Naive thymus-derived CD8-positive, alpha-beta T cell (primary cell): Measurements from ENCODE around the gene TIMM8A. TPM values are rescaled to one million over a fixed set of nuclear protein-coding genes. Genes with fewer than 3 reads are reported as not detected.
"Not testable (repeated sequence)": the region's sequence is repeated elsewhere in the genome, so short reads cannot be mapped to it uniquely, and the experiment has no call there.

Source experiments
- ATAC-seq, 2 donors: fragments of 150-1000 bp; cut with Tn5 transposase in 1 of 2; sonication (Bioruptor Pico), chemical (Tn5 transposase) in 1 of 2; 1 replicate in 1 of 2; 2 replicates in 1 of 2; pipeline ENCODE4 v1.10.0; 2021; ENCODE audit warnings: mild to moderate bottlenecking in 2 of 2, moderate library complexity in 2 of 2
- POLR2A ChIA-PET: fragments of 350-600 bp; sonication (Branson Sonifier 250); formaldehyde crosslinking; loops from one replicate; lab custom pipeline; 2021; ENCODE audit warnings: antibody characterized with exemption; lab: Charles Lee
- DNase-seq, 10 donors: peaks; one replicate each; pipeline versions ENCODE4 v3.0.0 to v3.0.0-alpha.2; 2020 to 2022
- H3K27ac Mint-ChIP-seq, 10 donors: one replicate each; pipeline ENCODE4 v1.8.0; 2020 to 2022; ENCODE audit warnings: mild to moderate bottlenecking in 10 of 10, mixed read lengths in 10 of 10, moderate library complexity in 4 of 10, inconsistent platforms in 1 of 10
- H3K27me3 Mint-ChIP-seq, 5 donors: one replicate each; pipeline ENCODE4 v1.8.0; 2021 to 2022; ENCODE audit warnings: mixed read lengths in 5 of 5
- H3K36me3 Mint-ChIP-seq, 3 donors: one replicate each; pipeline ENCODE4 v1.8.0; 2020 to 2022; ENCODE audit warnings: mixed read lengths in 3 of 3, mild to moderate bottlenecking in 2 of 3, inconsistent platforms in 1 of 3
- H3K4me1 Mint-ChIP-seq, 4 donors: one replicate each; pipeline ENCODE4 v1.8.0; 2021 to 2022; ENCODE audit warnings: mixed read lengths in 4 of 4
- H3K4me3 Mint-ChIP-seq, 10 donors: one replicate each; pipeline ENCODE4 v1.8.0; 2020 to 2022; ENCODE audit warnings: mild to moderate bottlenecking in 10 of 10, mixed read lengths in 10 of 10, moderate library complexity in 6 of 10, inconsistent platforms in 1 of 10
- H3K9me3 Mint-ChIP-seq, 9 donors: one replicate each; pipeline ENCODE4 v1.8.0; 2020 to 2022; ENCODE audit warnings: mixed read lengths in 9 of 9, mild to moderate bottlenecking in 3 of 9, inconsistent platforms in 1 of 9, moderate library complexity in 1 of 9
- polyA plus RNA-seq, 3 donors: library from polyadenylated mRNA; unstranded; fragments of 300-500 nt; fragmentation: Illumina TruSeq; gene quantifications; one replicate each; pipeline ENCODE4 v1.2.3, GENCODE V29; 2021
- total RNA-seq, 8 experiments: library from RNA in 2 of 8; stranded (reverse) in 2 of 8; gene quantifications; one replicate each; pipeline ENCODE4 v1.2.3 and lab custom pipeline; 2021 to 2026

Gene TIMM8A
- total and polyA plus RNA-seq, 5 experiments from 2014 or later: 8.6 to 14.1 (median 11.8) TPM

DNA sequence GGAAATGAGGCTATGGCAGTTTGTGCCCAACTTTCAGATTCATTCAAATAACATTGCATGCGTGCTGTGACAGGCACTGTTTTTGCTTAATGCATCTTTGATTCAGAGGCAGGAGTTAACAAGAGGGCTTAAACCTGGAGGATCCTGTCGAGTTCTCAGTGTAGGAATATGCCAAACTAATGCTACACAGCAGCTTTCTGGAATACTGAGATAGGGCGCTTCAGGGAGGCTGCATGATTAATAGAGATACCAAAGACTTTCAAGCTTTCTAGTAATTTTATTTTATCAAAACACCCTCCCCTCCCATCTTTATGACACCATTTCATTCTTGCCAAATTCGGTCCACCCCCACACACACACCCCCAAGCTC is 636 bp upstream of the TIMM8A start:
- POLR2A ChIA-PET: interaction anchor here (2.4 kb wide), 1 partner anchor 42 kb away, joined by 11 read pairs; the partner anchor contains the start of gene RPL36A
- H3K9me3 Mint-ChIP-seq: no peaks in the 10 kb centered on the region
- no peaks in the 10 kb centered on the region for H3K27me3 Mint-ChIP-seq
- ATAC-seq: no peak
- DNase-seq: no peak
- H3K4me1 Mint-ChIP-seq: peaks cover 0 to 27% (median 12%) of the 10 kb centered on the region in 4 donors
- peak overlapping the region; percentile 67 to 96 (median 94) for H3K27ac Mint-ChIP-seq
- peaks cover 0 to 12% (median 2%) of the 10 kb centered on the region in 3 donors for H3K36me3 Mint-ChIP-seq
- peak overlapping the region; percentile 86 to 93 (median 91) for H3K4me3 Mint-ChIP-seq

DNA sequence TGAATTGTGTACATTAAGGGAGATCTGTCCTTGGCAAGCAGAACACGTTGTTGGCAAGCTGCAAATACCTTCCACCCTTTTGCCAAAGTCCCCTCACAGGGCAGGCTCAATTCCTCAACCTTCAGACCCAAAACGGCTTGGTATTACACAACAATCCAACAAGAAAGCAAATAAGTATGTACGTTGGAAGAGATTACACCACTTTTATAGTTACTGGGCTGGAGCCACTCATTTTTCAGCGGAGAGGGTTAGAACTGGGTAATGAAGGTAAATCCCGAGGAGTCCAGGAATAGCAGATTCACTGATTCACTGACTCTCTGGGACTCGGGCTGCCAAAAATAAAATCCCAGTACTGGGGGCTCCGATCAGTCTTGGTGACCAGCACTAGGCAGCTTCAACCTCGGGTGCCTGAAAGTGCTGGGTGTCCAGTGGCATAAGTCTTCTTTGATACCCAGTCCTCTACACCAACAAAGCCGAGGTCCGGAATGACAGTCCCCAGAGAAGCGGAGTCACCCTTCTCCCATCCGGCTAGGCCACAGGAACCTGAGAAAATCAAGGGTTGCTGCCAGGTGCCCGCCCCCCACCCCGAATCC is 587 bp downstream of the TIMM8A start:
- Mint-ChIP-seq H3K4me1 (peaks cover 0 to 27% (median 13%) of the 10 kb centered on the region in 4 donors), H3K27me3 (no peaks in the 10 kb centered on the region), H3K27ac (peak overlapping the region; percentile 51 to 96 (median 94)), H3K36me3 (peaks cover 0 to 15% (median 4%) of the 10 kb centered on the region in 3 donors), H3K4me3 (peak overlapping the region; percentile 86 to 93 (median 91)), H3K9me3 (no peaks in the 10 kb centered on the region)
- DNase-seq (peak in 2 of 10 donors; percentile 2 to 3), ATAC-seq (no peak)
- POLR2A ChIA-PET: interaction anchor here (0.6 to 2.4 kb wide), 2 partner anchors 43 to 59 kb away, joined by 3 to 11 read pairs; partner anchors contain the start of genes GLA and RPL36A

DNA sequence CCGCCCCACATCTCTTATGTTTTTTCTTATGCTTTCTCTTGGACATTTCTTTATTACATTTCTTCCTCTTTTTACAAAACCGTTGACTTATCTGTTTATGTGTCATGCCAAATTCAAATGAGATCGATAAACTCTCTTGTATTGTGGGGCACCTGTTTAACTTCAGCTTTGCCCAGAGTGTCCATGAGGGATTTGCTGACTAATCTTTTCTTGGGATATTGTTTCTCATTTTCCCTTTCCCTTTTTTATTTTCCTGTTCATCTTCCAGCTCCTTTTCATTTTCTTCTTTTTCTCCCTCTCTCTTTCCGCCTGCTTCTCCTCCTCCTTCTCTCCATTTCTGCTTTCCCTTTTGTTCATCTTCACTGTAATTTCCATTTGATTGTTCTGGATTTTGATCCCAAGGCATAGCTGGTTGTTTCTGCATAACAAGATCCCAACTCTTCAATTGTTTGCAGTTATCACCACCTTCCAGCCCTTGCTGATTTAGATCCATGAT is 10.7 kb downstream of the TIMM8A start:
- Mint-ChIP-seq H3K27me3 (no peaks in the 10 kb centered on the region), H3K4me1 (peaks cover 0 to 1% (median 0%) of the 10 kb centered on the region in 4 donors), H3K36me3 (peaks cover 0 to 2% (median 0%) of the 10 kb centered on the region in 3 donors), H3K27ac (no peak overlapping the region), H3K9me3 (peaks cover 0 to 7% (median 0%) of the 10 kb centered on the region in 9 donors), H3K4me3 (no peak overlapping the region)
- ATAC-seq (no peak), DNase-seq (no peak)
- POLR2A ChIA-PET: no interaction called here

DNA sequence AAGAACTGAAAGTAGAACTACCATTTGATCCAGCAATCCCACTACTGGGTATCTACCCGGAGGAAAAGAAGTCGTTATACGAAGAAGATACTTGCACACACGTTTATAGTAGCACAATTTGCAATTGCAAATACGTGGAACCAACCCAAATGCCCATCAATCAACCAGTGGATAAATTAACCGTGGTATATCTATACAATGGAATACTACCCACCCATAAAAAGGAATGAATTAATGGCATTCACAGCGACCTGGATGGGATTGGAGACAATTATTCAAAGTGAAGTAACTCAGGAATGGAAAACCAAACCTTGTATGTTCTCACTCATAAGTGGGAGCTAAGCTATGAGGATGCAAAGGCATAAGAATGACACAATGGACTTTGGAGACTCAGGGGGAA is 14.2 kb downstream of the TIMM8A start:
- H3K9me3 Mint-ChIP-seq, H3K4me1 Mint-ChIP-seq, ATAC-seq, H3K27ac Mint-ChIP-seq, DNase-seq, H3K36me3 Mint-ChIP-seq, POLR2A ChIA-PET, H3K4me3 Mint-ChIP-seq, H3K27me3 Mint-ChIP-seq: not testable (repeated sequence)

DNA sequence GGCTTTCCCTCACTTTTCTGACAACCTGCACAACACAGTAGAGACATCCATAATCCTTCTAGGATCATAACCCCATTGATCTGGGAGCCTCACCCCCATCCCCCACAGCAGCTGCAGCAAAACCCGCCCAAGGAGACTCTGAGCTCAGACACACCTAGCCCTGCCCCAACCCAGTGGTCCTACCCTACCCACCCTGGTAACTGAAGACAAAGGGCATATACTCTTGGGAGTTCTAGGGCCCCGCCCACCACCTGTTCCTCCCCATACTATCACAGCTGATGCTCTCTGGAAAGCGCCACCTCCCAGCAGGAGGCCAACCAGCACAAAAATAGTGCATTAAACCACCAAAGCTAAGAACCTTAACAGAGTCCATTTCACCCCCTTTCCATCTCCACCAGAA is 21.9 kb downstream of the TIMM8A start:
- H3K27me3 Mint-ChIP-seq, DNase-seq, H3K4me1 Mint-ChIP-seq, ATAC-seq, H3K4me3 Mint-ChIP-seq, POLR2A ChIA-PET, H3K9me3 Mint-ChIP-seq, H3K36me3 Mint-ChIP-seq, H3K27ac Mint-ChIP-seq: not testable (repeated sequence)

DNA sequence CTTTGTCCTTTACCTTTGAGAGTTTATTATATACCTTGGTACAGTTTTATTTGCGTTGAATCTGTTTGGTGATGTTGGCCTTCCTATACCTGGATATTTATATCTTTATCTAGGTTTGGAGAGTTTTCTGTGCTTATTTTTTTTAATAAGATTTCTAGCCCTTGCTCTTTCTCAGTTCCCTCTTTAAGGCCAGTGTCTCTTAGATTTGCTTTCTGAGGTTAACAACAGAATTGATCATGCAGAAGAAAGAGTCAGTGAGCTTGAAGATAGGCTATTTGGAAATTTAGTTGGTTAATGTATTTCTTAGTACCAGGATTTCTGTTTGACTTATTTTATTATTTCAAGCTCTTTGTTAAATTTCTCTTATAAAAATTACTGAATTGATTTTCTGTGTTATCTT is 44.8 kb downstream of the TIMM8A start:
- H3K4me1 Mint-ChIP-seq: peaks cover 0 to 3% (median 0%) of the 10 kb centered on the region in 4 donors
- no peak for ATAC-seq
- H3K27me3 Mint-ChIP-seq: no peaks in the 10 kb centered on the region
- no peak for DNase-seq
- H3K27ac Mint-ChIP-seq: no peak overlapping the region
- no peaks in the 10 kb centered on the region for H3K36me3 Mint-ChIP-seq
- peaks cover 0 to 5% (median 0%) of the 10 kb centered on the region in 9 donors for H3K9me3 Mint-ChIP-seq
- POLR2A ChIA-PET: no interaction called here
- H3K4me3 Mint-ChIP-seq: no peak overlapping the region

Other genes with a start within 250 kb of the TIMM8A start
- not detected for gene DRP2, start 129.0 kb downstream of the TIMM8A start, total RNA-seq
- gene DRP2, start 129.0 kb downstream of the TIMM8A start, polyA plus RNA-seq: under 1 TPM in 1 of 3 donors, not detected in 2; 0.05 TPM
- not detected for gene TAF7L, start 57.4 kb downstream of the TIMM8A start, total RNA-seq
- gene TAF7L, start 57.4 kb downstream of the TIMM8A start, polyA plus RNA-seq: not detected
- gene BTK, start 37.4 kb upstream of the TIMM8A start, total RNA-seq: 1 to 10 TPM; 5.3 to 9.8 TPM
- under 1 TPM; 0.12 to 0.20 (median 0.14) TPM for gene BTK, start 37.4 kb upstream of the TIMM8A start, polyA plus RNA-seq
- 100 to 1,000 TPM; 288 to 318 TPM for gene RPL36A, start 42.3 kb upstream of the TIMM8A start, total RNA-seq
- gene RPL36A, start 42.3 kb upstream of the TIMM8A start, polyA plus RNA-seq: 1,000 to 10,000 TPM; 2,876 to 3,216 (median 3,107) TPM
- gene GLA, start 59.2 kb upstream of the TIMM8A start, total RNA-seq: 10 to 100 TPM; 16.9 to 17.9 TPM
- 10 to 100 TPM; 12.0 to 13.4 (median 13.0) TPM for gene GLA, start 59.2 kb upstream of the TIMM8A start, polyA plus RNA-seq
- gene HNRNPH2, start 59.5 kb upstream of the TIMM8A start, total RNA-seq: 10 to 100 TPM; 47.7 to 49.4 TPM
- 10 to 100 TPM; 75.2 to 99.6 (median 86.0) TPM for gene HNRNPH2, start 59.5 kb upstream of the TIMM8A start, polyA plus RNA-seq
- gene ARMCX4, start 136.7 kb upstream of the TIMM8A start, total RNA-seq: 10 to 100 TPM; 13.2 to 14.5 TPM
- 1 to 10 TPM in 2 of 3 donors, under 1 TPM in 1; 0.91 to 1.6 (median 1.1) TPM for gene ARMCX4, start 136.7 kb upstream of the TIMM8A start, polyA plus RNA-seq
- gene ARMCX1, start 201.8 kb upstream of the TIMM8A start, total RNA-seq: 1 to 10 TPM; 4.4 to 5.0 TPM
- 1 to 10 TPM; 2.2 to 6.5 (median 4.9) TPM for gene ARMCX1, start 201.8 kb upstream of the TIMM8A start, polyA plus RNA-seq